GM20431 (cell line): Measurements from ENCODE around the gene USH2A.

Source experiments
- in situ Hi-C: fragments of 300-500 bp; cut with MseI, MboI; formaldehyde crosslinking; loops from one replicate; pipeline ENCODE4 v1.15.0; 2020; ENCODE audit warnings: low sequenced_read_pairs; ENCODE audit not compliant: unreplicated experiment

Gene USH2A

GRCh38 chr1:215637041-215637573 is 786.1 kb downstream of the USH2A start:
- in situ Hi-C loops, result no loop called here

GRCh38 chr1:215636258-215636965 is 786.8 kb downstream of the USH2A start:
- in situ Hi-C loops, result no loop called here

- in situ Hi-C loops, result no loop called here
These were observed 787.4 kb downstream of the USH2A start for GRCh38 chr1:215635827-215636226.

- in situ Hi-C loops, result no loop called here
These were observed 791.8 kb downstream of the USH2A start for GRCh38 chr1:215631489-215631888.

- in situ Hi-C loops, result no loop called here
These were observed 792.2 kb downstream of the USH2A start for GRCh38 chr1:215631040-215631439.

GRCh38 chr1:215625949-215626348 is 797.3 kb downstream of the USH2A start:
- in situ Hi-C loops, result no loop called here

GRCh38 chr1:215623162-215623561 is 800.1 kb downstream of the USH2A start:
- in situ Hi-C loops, result no loop called here

GRCh38 chr1:215617979-215618378 is 805.3 kb downstream of the USH2A start:
- in situ Hi-C loops, result no loop called here

GRCh38 chr1:215612391-215612790 is 810.9 kb downstream of the USH2A start:
- in situ Hi-C loops, result no loop called here

GRCh38 chr1:215608646-215609045 is 814.6 kb downstream of the USH2A start:
- in situ Hi-C loops, result no loop called here

GRCh38 chr1:215607412-215607811 is 815.8 kb downstream of the USH2A start:
- in situ Hi-C loops, result no loop called here

GRCh38 chr1:215606564-215607168 is 816.6 kb downstream of the USH2A start:
- in situ Hi-C loops, result no loop called here

- in situ Hi-C loops, result no loop called here
These were observed 817.2 kb downstream of the USH2A start for GRCh38 chr1:215606036-215606435.

- in situ Hi-C loops, result no loop called here
These were observed 818.1 kb downstream of the USH2A start for GRCh38 chr1:215605011-215605621.

- in situ Hi-C loops, result no loop called here
These were observed 819.9 kb downstream of the USH2A start for GRCh38 chr1:215603319-215603718.

GRCh38 chr1:215601276-215601675 is 822.0 kb downstream of the USH2A start:
- in situ Hi-C loops, result no loop called here

- in situ Hi-C loops, result no loop called here
These were observed 822.4 kb downstream of the USH2A start for GRCh38 chr1:215600867-215601266.

- in situ Hi-C loops, result no loop called here
These were observed 822.9 kb downstream of the USH2A start for GRCh38 chr1:215600258-215600792.

- in situ Hi-C loops, result no loop called here
These were observed 823.7 kb downstream of the USH2A start for GRCh38 chr1:215599418-215600074.

- in situ Hi-C loops, result no loop called here
These were observed 825.3 kb downstream of the USH2A start for GRCh38 chr1:215597961-215598360.
